GM21737 (cell line): ENCODE data around the gene PRIMA1.

Source experiments
- ATAC-seq: cut with Tn5 transposase; IDR thresholded peaks from one replicate; pipeline ENCODE4 v1.9.1; 2021; ENCODE audit warnings: mild to moderate bottlenecking, moderate library complexity; ENCODE audit not compliant: unreplicated experiment

PRIMA1 gene

GRCh38 chr14:93759719-93760307 is 28.5 kb downstream of the PRIMA1 start:
- no peak for ATAC-seq

GRCh38 chr14:93757206-93757605 is 31.1 kb downstream of the PRIMA1 start:
- no peak for ATAC-seq

- ATAC-seq, result no peak
Measured at GRCh38 chr14:93753647-93754046, 34.6 kb downstream of the PRIMA1 start.

- ATAC-seq, result no peak
Measured at GRCh38 chr14:93752980-93753561, 35.2 kb downstream of the PRIMA1 start.

GRCh38 chr14:93751946-93752655 is 36.2 kb downstream of the PRIMA1 start:
- ATAC-seq, result no peak

- no peak for ATAC-seq
Measured at GRCh38 chr14:93749076-93749420, 39.2 kb downstream of the PRIMA1 start.

GRCh38 chr14:93748208-93749075 is 39.8 kb downstream of the PRIMA1 start:
- no peak for ATAC-seq

- ATAC-seq, result no peak
Measured at GRCh38 chr14:93747560-93747959, 40.7 kb downstream of the PRIMA1 start.

- no peak for ATAC-seq
Measured at GRCh38 chr14:93747102-93747501, 41.2 kb downstream of the PRIMA1 start.

- no peak for ATAC-seq
Measured at GRCh38 chr14:93745603-93746273, 42.5 kb downstream of the PRIMA1 start.

GRCh38 chr14:93744876-93745275 is 43.4 kb downstream of the PRIMA1 start:
- no peak for ATAC-seq

- ATAC-seq, result no peak
Measured at GRCh38 chr14:93744176-93744575, 44.1 kb downstream of the PRIMA1 start.

- ATAC-seq, result no peak
Measured at GRCh38 chr14:93743270-93744060, 44.8 kb downstream of the PRIMA1 start.

- no peak for ATAC-seq
Measured at GRCh38 chr14:93742761-93743160, 45.5 kb downstream of the PRIMA1 start.

- no peak for ATAC-seq
Measured at GRCh38 chr14:93741556-93742230, 46.6 kb downstream of the PRIMA1 start.

- ATAC-seq, result no peak
Measured at GRCh38 chr14:93737634-93738033, 50.7 kb downstream of the PRIMA1 start.

GRCh38 chr14:93736378-93737014 is 51.8 kb downstream of the PRIMA1 start:
- ATAC-seq, result no peak

- no peak for ATAC-seq
Measured at GRCh38 chr14:93735206-93735605, 53.1 kb downstream of the PRIMA1 start.
